Type B pancreatic cell (in vitro differentiated cells): ENCODE results near the gene MMS19. TPM values are rescaled to one million over a fixed set of nuclear protein-coding genes. Genes with fewer than 3 reads are reported as not detected.
"Not testable (repeated sequence)": the region's sequence is repeated elsewhere in the genome, so short reads cannot be mapped to it uniquely, and the experiment has no call there.

Experiments used
- DNase-seq: peaks from one replicate; pipeline ENCODE4 v3.0.0; 2021; ENCODE audit warnings: mixed read lengths; ENCODE audit not compliant: unreplicated experiment; ENCODE audit errors: extremely low spot score
- H3K27ac Mint-ChIP-seq: 2 replicates; pipeline ENCODE4 v1.8.0; 2021; ENCODE audit warnings: mild to moderate bottlenecking, mixed read lengths
- H3K27me3 Mint-ChIP-seq: 2 replicates; pipeline ENCODE4 v1.8.0; 2021; ENCODE audit warnings: mixed read lengths
- H3K36me3 Mint-ChIP-seq: 2 replicates; pipeline ENCODE4 v1.8.0; 2021; ENCODE audit warnings: mixed read lengths
- H3K4me1 Mint-ChIP-seq: one replicate; pipeline ENCODE4 v1.8.0; 2021; ENCODE audit warnings: mixed read lengths; ENCODE audit not compliant: unreplicated experiment
- H3K4me3 Mint-ChIP-seq: 2 replicates; pipeline ENCODE4 v1.8.0; 2021; ENCODE audit warnings: mild to moderate bottlenecking, mixed read lengths
- H3K9me3 Mint-ChIP-seq: 2 replicates; pipeline ENCODE4 v1.8.0; 2021; ENCODE audit warnings: mixed read lengths
- total RNA-seq: library from RNA; stranded (reverse); gene quantifications from 2 replicates; pipeline ENCODE4 v1.2.1, GENCODE V29; 2021; ENCODE audit warnings: low replicate concordance
- TF ChIP-seq, protein P1 (sequence below): fragments of 200-600 bp; sonication (generic); conservative IDR thresholded peaks from 2 replicates; pipeline ENCODE4 v1.5.0; 2021; ENCODE audit warnings: antibody characterized with exemption, mild to moderate bottlenecking

The MMS19 gene
- total RNA-seq, 1 donor from 2014 or later, result 85.9 TPM

DNA sequence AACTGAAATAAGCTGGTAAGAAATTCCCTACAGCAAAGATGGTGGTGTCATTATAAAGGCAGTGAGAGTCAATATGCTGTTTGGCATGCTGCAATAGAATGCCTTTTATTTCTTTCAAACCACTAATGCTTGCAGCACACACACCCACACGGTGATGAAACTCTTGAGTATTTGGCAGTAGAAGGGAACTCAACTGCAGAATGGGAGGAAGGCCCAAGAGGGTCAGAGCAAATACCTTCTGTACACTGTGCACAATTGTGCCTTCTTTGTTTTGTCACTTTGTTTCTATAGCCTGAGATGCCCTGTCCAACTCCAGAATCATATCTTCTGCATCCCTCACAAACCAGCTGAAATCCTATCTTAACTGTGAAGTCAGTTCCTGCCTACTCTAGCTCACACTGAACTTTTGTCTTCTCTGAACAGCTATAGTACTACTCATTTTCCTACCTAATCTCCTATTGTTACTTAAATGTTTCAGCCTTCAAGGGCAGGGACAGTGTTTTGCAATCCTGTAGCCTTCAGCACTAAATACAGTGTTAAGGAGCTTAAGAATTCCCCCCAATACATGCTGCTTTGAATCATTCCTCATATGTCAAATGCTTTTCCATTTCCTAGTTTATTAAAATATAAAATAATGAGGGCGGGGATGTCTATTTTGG is 22.2 kb downstream of the MMS19 start:
- peaks cover 35% of the 10 kb centered on the region for H3K36me3 Mint-ChIP-seq
- H3K9me3 Mint-ChIP-seq, result no peaks in the 10 kb centered on the region
- TF ChIP-seq, protein P1, sequence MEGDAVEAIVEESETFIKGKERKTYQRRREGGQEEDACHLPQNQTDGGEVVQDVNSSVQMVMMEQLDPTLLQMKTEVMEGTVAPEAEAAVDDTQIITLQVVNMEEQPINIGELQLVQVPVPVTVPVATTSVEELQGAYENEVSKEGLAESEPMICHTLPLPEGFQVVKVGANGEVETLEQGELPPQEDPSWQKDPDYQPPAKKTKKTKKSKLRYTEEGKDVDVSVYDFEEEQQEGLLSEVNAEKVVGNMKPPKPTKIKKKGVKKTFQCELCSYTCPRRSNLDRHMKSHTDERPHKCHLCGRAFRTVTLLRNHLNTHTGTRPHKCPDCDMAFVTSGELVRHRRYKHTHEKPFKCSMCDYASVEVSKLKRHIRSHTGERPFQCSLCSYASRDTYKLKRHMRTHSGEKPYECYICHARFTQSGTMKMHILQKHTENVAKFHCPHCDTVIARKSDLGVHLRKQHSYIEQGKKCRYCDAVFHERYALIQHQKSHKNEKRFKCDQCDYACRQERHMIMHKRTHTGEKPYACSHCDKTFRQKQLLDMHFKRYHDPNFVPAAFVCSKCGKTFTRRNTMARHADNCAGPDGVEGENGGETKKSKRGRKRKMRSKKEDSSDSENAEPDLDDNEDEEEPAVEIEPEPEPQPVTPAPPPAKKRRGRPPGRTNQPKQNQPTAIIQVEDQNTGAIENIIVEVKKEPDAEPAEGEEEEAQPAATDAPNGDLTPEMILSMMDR, result no peak
- no peaks in the 10 kb centered on the region for H3K4me1 Mint-ChIP-seq
- no peak for DNase-seq
- H3K27ac Mint-ChIP-seq, result no peak overlapping the region
- no peak overlapping the region for H3K4me3 Mint-ChIP-seq
- H3K27me3 Mint-ChIP-seq, result no peaks in the 10 kb centered on the region

DNA sequence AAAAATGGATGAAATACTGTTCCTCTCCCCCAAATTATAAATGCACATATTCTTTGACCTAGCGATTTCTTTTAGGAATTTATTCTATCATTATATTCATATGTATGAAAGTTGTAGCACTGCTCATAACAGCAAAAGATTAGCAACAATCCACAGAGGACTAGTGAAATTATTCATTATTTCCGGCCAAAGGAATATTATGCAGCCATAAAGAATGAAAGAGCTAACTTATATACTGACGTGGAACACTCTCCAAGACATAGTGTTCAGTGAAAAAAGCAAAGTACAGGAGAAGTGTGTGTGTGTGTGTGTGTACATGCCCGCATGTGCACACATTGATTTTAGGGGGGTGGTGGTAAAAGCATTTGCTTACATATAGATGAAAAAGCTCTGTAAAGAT is 23.3 kb downstream of the MMS19 start:
- peaks cover 33% of the 10 kb centered on the region for H3K36me3 Mint-ChIP-seq
- no peaks in the 10 kb centered on the region for H3K27me3 Mint-ChIP-seq
- H3K9me3 Mint-ChIP-seq, result no peaks in the 10 kb centered on the region
- TF ChIP-seq, protein P1, result no peak
- H3K4me3 Mint-ChIP-seq, result no peak overlapping the region
- H3K4me1 Mint-ChIP-seq, result no peaks in the 10 kb centered on the region
- H3K27ac Mint-ChIP-seq, result no peak overlapping the region
- DNase-seq, result no peak

DNA sequence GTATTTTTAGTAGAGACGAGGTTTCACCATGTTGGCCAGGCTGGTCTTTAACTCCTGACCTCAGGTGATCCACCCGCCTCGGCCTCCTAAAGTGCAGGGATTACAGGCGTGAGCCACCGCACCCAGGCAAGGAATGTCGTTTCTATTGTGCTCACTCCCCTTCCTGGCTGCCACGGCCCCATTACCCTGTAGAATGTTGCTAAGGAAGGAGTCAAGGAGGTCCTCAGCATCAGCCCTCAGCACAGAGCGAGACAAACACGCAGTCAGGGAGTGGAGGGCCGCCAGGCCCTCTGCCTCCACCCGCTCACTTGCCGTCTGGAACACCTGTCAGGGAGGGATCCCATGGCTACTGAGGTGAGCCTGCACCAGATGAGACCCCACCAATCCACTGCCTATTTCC is 29.4 kb downstream of the MMS19 start:
- not testable (repeated sequence) for H3K9me3 Mint-ChIP-seq, H3K4me1 Mint-ChIP-seq, H3K4me3 Mint-ChIP-seq, H3K27me3 Mint-ChIP-seq, DNase-seq
- H3K27ac Mint-ChIP-seq, result peak overlapping the region; percentile 74
- peaks cover 25% of the 10 kb centered on the region for H3K36me3 Mint-ChIP-seq

DNA sequence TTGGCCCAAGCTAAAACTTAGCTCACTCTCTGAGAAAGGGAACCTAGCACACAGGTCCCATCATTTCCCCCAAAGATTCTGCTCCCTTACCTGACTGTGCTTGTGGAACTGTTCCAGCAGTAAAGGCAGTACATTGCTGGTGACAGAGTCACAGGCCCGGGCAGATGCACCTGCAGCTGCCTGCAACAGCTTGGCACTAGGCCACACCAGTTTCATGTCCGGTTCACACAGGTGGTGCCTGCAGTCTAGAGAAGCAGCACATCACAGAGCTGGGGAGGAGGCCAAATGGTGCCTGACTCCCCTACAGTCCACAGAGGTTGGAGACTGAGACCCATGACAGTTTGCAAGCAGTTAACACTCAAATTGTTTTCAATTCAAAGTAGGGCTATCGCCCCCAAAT is 30.1 kb downstream of the MMS19 start:
- TF ChIP-seq, protein P1, result no peak
- H3K27me3 Mint-ChIP-seq, result no peaks in the 10 kb centered on the region
- no peak overlapping the region for H3K27ac Mint-ChIP-seq
- H3K4me3 Mint-ChIP-seq, result no peak overlapping the region
- peaks cover 11% of the 10 kb centered on the region for H3K4me1 Mint-ChIP-seq
- no peaks in the 10 kb centered on the region for H3K9me3 Mint-ChIP-seq
- no peak for DNase-seq
- H3K36me3 Mint-ChIP-seq, result peaks cover 24% of the 10 kb centered on the region

DNA sequence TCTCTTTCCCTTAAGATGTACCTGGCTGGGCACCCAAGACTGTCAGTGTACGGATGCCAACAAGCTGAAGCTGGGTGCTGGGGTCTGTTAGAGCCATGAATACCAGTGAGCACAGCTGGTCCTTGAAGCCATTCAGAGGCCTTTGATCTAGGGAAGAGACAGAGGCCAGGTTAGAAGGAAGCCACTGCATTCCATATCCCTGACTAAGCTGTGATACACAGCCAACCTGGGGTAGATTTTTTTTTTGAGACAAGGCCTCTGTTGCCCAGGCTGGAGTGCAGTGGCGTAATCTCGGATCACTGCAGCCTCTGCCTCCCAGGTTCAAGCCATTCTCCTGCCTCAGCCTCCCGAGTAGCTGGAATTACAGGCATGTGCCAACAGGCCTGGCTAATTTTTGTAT is 31.5 kb downstream of the MMS19 start:
- TF ChIP-seq, protein P1, result no peak
- Mint-ChIP-seq H3K9me3 (no peaks in the 10 kb centered on the region), H3K27me3 (no peaks in the 10 kb centered on the region), H3K4me1 (peaks cover 11% of the 10 kb centered on the region), H3K4me3 (no peak overlapping the region), H3K27ac (peak overlapping the region; percentile 37), H3K36me3 (peaks cover 21% of the 10 kb centered on the region)
- no peak for DNase-seq

DNA sequence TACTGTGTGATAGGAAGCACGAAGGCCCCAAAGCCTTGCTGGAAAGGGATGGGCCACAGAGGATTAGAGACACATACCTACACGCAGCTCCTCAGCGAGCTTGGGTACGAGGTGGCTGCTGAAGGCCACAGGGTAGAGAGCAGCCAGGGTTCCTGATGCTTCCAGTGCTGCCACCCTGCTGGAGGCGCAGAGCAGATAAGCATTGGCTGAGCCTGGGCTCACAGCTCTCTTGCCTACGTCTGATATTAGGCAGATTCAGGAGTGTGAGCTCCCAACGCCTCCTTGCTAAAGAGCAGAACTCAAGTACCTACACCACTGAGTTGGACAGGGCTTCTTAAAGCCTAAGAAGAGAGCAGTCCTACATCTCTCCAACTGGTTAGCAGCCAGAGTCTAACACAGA is 32.2 kb downstream of the MMS19 start:
- DNase-seq, result no peak
- no peaks in the 10 kb centered on the region for H3K9me3 Mint-ChIP-seq
- peaks cover 11% of the 10 kb centered on the region for H3K4me1 Mint-ChIP-seq
- peaks cover 18% of the 10 kb centered on the region for H3K36me3 Mint-ChIP-seq
- no peak overlapping the region for H3K27ac Mint-ChIP-seq
- no peaks in the 10 kb centered on the region for H3K27me3 Mint-ChIP-seq
- TF ChIP-seq, protein P1, result no peak
- H3K4me3 Mint-ChIP-seq, result no peak overlapping the region
